ENCODE results near the gene ELMO3.

ELMO3 gene

DNA sequence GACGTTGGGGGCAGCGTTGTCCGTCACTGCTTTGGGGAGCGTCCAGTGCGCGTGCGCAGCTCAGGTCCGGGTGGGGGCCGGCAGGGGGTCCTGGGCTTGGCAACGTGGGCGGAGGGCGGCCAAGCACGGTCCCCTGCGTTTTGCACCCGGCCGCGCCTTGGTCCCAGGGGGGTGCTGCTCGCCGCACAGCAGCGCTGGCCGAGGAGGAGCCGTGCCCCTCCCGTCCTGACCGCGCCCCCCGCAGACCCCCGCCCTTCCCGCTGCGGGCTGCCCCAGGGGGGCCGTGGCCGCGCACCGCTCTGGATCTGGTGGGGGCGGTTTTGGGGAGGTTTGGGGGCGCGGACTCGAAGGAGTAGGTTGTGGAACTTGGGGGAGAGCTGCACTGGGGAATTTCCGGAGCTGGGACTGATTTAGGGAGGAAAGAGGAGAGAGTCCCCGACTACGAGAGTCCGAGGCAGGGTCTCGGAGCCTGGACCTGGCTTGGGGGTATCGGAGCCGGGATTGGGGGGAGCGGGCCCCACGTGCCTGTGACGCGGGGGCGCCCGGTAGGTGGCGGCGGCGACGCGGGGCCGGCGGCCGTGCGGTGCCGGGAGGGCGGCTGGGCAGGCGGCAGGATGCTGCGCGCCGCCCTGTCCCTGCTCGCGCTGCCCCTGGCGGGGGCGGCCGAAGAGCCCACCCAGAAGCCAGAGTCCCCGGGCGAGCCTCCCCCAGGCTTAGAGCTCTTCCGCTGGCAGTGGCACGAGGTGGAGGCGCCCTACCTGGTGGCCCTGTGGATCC is 49.7 kb downstream of the ELMO3 start, which contains the start of gene SLC9A5 (continued):
- TF ChIP-seq ZNF626 (tag by site-specific recombination; IDR thresholded peaks at IDR 0.05) (no peak), ZNF324 (tag by site-specific recombination; IDR thresholded peaks at IDR 0.05) (no peak), ZNF404 (tag by site-specific recombination; IDR thresholded peaks at IDR 0.05) (no peak), ZNF354C (tag by site-specific recombination; IDR thresholded peaks at IDR 0.05; ENCODE audit: borderline replicate concordance, low read depth) (no peak), ZBTB1 (tag by site-specific recombination; IDR thresholded peaks at IDR 0.05) (no peak), PRDM1 (tag by site-specific recombination; IDR thresholded peaks at IDR 0.05) (no peak), ZNF549 (tag by site-specific recombination; IDR thresholded peaks at IDR 0.05) (no peak), ZNF239 (tag by site-specific recombination; IDR thresholded peaks at IDR 0.05) (no peak), ZNF416 (tag by site-specific recombination; IDR thresholded peaks at IDR 0.05) (no peak), ZNF792 (tag by site-specific recombination; IDR thresholded peaks at IDR 0.05) (no peak), ZSCAN23 (tag by site-specific recombination; IDR thresholded peaks at IDR 0.05) (no peak), ZNF701 (tag by site-specific recombination; IDR thresholded peaks at IDR 0.05) (no peak), ZNF221 (tag by site-specific recombination; IDR thresholded peaks at IDR 0.05; ENCODE audit: borderline replicate concordance) (no peak), ZNF140 (tag by site-specific recombination; IDR thresholded peaks at IDR 0.05) (no peak), GLIS2 (tag by site-specific recombination; IDR thresholded peaks at IDR 0.05) (peak; percentile 98), ZIC2 (tag by site-specific recombination; IDR thresholded peaks at IDR 0.05) (peak; percentile 87), MEIS1 (CRISPR knock-in tag; IDR thresholded peaks at IDR 0.05; ENCODE audit: borderline replicate concordance) (no peak), ZFP41 (tag by site-specific recombination; IDR thresholded peaks at IDR 0.05; ENCODE audit: borderline replicate concordance) (no peak), HOXD13 (CRISPR knock-in tag; IDR thresholded peaks at IDR 0.05; ENCODE audit: borderline replicate concordance) (no peak), ZNF623 (tag by site-specific recombination; IDR thresholded peaks at IDR 0.05) (no peak), ZNF23 (tag by site-specific recombination; IDR thresholded peaks at IDR 0.05; ENCODE audit: borderline replicate concordance) (no peak), ZSCAN30 (tag by site-specific recombination; IDR thresholded peaks at IDR 0.05) (no peak), ZNF571 (tag by site-specific recombination; IDR thresholded peaks at IDR 0.05) (no peak), ZNF169 (tag by site-specific recombination; IDR thresholded peaks at IDR 0.05) (no peak), ZNF16 (tag by site-specific recombination; IDR thresholded peaks at IDR 0.05; ENCODE audit: low read depth) (no peak), ZNF747 (tag by site-specific recombination; IDR thresholded peaks at IDR 0.05) (no peak), GLIS1 (tag by site-specific recombination; IDR thresholded peaks at IDR 0.05) (peak; percentile 97), MYNN (tag by site-specific recombination; IDR thresholded peaks at IDR 0.05; ENCODE audit: borderline replicate concordance) (no peak), ZNF211 (tag by site-specific recombination; IDR thresholded peaks at IDR 0.05; ENCODE audit: low read depth) (no peak)
- TF ChIP-seq, protein P1, sequence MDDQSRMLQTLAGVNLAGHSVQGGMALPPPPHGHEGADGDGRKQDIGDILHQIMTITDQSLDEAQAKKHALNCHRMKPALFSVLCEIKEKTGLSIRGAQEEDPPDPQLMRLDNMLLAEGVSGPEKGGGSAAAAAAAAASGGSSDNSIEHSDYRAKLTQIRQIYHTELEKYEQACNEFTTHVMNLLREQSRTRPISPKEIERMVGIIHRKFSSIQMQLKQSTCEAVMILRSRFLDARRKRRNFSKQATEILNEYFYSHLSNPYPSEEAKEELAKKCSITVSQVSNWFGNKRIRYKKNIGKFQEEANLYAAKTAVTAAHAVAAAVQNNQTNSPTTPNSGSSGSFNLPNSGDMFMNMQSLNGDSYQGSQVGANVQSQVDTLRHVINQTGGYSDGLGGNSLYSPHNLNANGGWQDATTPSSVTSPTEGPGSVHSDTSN (CRISPR knock-in tag; IDR thresholded peaks at IDR 0.05) = no peak
- TF ChIP-seq, protein P2, sequence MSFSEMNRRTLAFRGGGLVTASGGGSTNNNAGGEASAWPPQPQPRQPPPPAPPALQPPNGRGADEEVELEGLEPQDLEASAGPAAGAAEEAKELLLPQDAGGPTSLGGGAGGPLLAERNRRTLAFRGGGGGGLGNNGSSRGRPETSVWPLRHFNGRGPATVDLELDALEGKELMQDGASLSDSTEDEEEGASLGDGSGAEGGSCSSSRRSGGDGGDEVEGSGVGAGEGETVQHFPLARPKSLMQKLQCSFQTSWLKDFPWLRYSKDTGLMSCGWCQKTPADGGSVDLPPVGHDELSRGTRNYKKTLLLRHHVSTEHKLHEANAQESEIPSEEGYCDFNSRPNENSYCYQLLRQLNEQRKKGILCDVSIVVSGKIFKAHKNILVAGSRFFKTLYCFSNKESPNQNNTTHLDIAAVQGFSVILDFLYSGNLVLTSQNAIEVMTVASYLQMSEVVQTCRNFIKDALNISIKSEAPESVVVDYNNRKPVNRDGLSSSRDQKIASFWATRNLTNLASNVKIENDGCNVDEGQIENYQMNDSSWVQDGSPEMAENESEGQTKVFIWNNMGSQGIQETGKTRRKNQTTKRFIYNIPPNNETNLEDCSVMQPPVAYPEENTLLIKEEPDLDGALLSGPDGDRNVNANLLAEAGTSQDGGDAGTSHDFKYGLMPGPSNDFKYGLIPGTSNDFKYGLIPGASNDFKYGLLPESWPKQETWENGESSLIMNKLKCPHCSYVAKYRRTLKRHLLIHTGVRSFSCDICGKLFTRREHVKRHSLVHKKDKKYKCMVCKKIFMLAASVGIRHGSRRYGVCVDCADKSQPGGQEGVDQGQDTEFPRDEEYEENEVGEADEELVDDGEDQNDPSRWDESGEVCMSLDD (tag by site-specific recombination; IDR thresholded peaks at IDR 0.05) = peak; percentile 62
- TF ChIP-seq, protein P3, sequence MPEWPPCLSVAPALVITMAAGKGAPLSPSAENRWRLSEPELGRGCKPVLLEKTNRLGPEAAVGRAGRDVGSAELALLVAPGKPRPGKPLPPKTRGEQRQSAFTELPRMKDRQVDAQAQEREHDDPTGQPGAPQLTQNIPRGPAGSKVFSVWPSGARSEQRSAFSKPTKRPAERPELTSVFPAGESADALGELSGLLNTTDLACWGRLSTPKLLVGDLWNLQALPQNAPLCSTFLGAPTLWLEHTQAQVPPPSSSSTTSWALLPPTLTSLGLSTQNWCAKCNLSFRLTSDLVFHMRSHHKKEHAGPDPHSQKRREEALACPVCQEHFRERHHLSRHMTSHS (tag by site-specific recombination; IDR thresholded peaks at IDR 0.05) = no peak
- TF ChIP-seq, protein P4, sequence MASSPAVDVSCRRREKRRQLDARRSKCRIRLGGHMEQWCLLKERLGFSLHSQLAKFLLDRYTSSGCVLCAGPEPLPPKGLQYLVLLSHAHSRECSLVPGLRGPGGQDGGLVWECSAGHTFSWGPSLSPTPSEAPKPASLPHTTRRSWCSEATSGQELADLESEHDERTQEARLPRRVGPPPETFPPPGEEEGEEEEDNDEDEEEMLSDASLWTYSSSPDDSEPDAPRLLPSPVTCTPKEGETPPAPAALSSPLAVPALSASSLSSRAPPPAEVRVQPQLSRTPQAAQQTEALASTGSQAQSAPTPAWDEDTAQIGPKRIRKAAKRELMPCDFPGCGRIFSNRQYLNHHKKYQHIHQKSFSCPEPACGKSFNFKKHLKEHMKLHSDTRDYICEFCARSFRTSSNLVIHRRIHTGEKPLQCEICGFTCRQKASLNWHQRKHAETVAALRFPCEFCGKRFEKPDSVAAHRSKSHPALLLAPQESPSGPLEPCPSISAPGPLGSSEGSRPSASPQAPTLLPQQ (tag by site-specific recombination; IDR thresholded peaks at IDR 0.05) = no peak
- TF ChIP-seq, protein P5, sequence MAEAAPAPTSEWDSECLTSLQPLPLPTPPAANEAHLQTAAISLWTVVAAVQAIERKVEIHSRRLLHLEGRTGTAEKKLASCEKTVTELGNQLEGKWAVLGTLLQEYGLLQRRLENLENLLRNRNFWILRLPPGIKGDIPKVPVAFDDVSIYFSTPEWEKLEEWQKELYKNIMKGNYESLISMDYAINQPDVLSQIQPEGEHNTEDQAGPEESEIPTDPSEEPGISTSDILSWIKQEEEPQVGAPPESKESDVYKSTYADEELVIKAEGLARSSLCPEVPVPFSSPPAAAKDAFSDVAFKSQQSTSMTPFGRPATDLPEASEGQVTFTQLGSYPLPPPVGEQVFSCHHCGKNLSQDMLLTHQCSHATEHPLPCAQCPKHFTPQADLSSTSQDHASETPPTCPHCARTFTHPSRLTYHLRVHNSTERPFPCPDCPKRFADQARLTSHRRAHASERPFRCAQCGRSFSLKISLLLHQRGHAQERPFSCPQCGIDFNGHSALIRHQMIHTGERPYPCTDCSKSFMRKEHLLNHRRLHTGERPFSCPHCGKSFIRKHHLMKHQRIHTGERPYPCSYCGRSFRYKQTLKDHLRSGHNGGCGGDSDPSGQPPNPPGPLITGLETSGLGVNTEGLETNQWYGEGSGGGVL (tag by site-specific recombination; IDR thresholded peaks at IDR 0.05) = peak; percentile 76
